HG03097 (cell line): ENCODE measurements around the gene PARD3.
A peak's percentile ranks its signal among the peaks of the same experiment; 100 is the strongest.

Source experiments
- ATAC-seq: cut with Tn5 transposase; IDR thresholded peaks from one replicate; pipeline ENCODE4 v1.9.1; 2021; ENCODE audit not compliant: unreplicated experiment, low FRiP score

The PARD3 gene

GRCh38 chr10:34161777-34162370 is 653.2 kb downstream of the PARD3 start:
- no peak for ATAC-seq

GRCh38 chr10:34160595-34160994 is 654.5 kb downstream of the PARD3 start:
- ATAC-seq, result no peak

- no peak for ATAC-seq
These were observed 657.6 kb downstream of the PARD3 start for GRCh38 chr10:34157501-34157900.

DNA sequence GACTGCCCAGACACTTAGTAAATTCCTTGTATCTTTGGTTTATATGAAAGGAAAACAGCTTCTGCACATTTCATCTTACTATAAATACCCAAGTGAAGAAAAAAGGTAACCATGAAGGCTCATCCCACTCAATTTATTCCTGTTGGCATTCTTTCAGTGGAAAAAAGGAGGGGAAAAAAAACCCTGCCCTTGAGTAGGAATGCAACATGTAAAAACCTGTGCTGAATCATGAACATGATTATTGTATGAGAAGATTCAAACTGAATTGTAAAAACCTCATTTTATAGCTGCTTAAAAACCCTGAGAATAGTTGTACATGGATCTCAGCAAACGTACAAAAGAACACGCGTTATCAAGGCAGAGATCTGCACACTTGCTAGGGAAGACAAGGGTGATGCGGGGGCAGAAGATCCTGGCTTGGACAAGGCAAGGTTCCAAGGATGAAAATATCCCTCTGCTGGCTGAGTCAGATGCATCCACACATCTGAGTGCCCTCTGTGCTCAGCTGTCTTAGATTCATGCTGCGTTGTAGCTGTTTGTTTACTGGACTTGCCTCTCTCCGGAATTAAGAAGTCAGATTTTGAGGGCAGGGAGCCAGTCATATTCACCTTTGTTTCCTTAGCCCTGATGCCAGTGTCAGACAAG is 658.2 kb downstream of the PARD3 start:
- ATAC-seq, result no peak

- no peak for ATAC-seq
These were observed 659.3 kb downstream of the PARD3 start for GRCh38 chr10:34155812-34156211.

- no peak for ATAC-seq
These were observed 660.7 kb downstream of the PARD3 start for GRCh38 chr10:34154383-34154900.

DNA sequence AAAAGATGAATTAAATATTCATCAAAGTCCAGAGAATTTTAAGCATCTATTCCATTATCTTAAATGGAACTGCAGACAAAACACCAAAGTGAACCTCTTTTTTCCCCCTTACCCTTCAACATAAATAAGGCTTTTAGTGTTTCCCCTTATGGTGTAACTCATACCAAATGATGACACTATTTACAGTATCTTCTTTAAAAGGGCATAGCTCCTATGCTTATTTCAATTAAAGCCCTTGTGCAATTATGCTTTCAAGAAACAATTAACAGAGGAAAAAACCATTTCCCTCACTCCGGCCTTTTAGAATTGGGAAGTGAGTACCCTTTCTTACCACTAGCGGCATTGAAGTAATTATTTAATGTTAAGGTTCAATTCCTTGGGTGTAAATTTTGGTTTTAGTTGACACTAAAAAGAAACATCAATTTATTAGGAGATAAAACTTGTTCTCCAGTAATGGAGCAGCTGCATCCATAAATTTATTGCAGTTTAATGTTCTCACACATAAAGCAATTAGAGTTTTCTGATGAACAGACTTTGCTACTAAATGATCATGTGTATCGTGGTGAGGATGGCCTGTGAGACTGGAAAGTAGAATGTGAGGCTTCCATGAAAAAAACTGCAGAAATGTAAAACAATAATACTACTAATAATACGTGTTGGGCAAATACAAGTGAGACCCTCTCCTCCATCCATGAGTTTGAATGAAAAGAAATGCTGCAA is 661.3 kb downstream of the PARD3 start:
- no peak for ATAC-seq

GRCh38 chr10:34152434-34152833 is 662.7 kb downstream of the PARD3 start:
- no peak for ATAC-seq

- no peak for ATAC-seq
These were observed 663.2 kb downstream of the PARD3 start for GRCh38 chr10:34151931-34152330.

DNA sequence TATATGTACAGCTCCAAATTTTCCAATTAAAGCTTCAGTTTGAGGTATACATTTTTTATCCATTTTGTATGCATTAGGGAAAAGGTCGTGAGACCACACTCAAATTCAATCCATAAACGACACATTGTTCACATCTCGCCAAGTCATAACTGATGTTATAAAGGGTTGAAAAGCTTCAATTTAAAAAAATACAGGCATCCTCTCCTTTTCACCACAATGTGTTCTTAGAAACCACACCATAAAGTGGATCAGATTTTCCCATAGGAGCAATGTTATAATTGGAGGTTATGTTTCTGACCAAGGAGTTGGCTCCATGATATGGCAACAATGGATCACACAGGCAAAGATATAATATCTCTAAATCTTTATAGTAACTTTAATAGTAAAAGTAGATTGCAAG is 663.6 kb downstream of the PARD3 start:
- ATAC-seq, result no peak

- no peak for ATAC-seq
These were observed 665.0 kb downstream of the PARD3 start for GRCh38 chr10:34150103-34150502.

DNA sequence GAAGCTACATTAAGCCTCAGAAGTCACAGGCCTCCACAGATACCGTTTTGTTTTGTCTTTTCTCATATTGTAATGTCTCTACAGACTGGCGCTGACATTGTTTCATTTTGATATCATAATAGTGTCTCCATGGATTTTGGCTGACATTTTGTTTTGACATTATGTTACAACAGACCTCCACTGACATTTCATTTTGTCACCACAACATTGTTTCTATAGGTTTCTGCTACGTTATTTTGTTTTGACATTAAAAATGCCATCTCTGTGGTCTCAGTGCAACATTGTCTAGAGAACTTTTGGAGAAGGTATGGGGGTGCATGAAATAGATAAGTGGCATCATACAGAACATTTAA is 666.8 kb downstream of the PARD3 start:
- no peak for ATAC-seq

- no peak for ATAC-seq
These were observed 667.3 kb downstream of the PARD3 start for GRCh38 chr10:34147641-34148304.

- no peak for ATAC-seq
These were observed 669.4 kb downstream of the PARD3 start for GRCh38 chr10:34145715-34146114.

DNA sequence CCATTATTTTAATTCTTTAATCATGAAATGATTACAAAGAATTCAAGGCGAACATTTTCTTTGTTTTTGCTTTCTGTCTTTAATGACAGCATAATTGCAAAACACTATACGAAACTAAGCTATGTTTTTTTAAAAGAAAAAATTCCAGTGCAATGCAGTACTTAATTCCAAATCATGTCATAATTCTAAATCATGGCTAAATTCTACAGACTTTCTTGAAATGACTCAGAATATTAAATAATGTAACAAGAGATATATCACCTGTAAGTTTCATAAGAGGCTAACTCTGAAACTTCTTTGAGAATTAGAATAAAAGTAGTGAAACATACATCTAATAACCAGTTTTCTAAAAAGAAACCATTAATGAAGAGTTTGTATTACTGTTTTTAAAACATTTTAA is 671.6 kb downstream of the PARD3 start:
- no peak for ATAC-seq

DNA sequence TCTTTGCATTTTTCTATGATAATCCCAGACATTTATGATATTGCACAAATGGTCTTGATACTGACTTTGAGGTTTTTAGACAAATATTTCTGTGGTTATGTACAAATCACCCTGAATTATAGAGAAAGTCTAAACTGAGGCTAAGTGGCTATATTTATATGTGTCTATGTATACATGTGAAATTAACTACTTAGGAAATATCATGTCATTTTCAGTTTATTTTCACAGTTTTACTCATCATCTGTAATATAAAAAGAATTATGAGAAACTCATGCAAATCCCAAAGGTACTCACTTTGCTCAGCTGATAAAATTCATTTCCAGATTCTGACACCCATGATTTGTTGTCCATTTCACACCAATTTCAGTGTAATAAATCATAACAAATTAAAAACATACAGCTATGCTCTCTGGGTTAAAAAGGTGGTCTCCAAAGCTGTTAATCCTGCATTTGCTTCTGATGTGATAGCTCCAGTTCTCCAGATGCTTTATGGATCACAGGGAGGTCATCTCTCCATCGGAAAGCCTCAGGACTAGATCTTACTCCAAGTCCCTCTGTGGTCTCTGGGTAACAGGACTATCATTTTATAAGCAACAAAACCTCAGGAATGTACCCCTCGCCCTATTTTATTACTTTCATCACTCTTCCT is 673.9 kb downstream of the PARD3 start:
- ATAC-seq, result no peak

- ATAC-seq, result no peak
These were observed 675.5 kb downstream of the PARD3 start for GRCh38 chr10:34139559-34139958.

- ATAC-seq, result no peak
These were observed 677.1 kb downstream of the PARD3 start for GRCh38 chr10:34137955-34138354.

GRCh38 chr10:34137201-34137600 is 677.9 kb downstream of the PARD3 start:
- ATAC-seq, result no peak

DNA sequence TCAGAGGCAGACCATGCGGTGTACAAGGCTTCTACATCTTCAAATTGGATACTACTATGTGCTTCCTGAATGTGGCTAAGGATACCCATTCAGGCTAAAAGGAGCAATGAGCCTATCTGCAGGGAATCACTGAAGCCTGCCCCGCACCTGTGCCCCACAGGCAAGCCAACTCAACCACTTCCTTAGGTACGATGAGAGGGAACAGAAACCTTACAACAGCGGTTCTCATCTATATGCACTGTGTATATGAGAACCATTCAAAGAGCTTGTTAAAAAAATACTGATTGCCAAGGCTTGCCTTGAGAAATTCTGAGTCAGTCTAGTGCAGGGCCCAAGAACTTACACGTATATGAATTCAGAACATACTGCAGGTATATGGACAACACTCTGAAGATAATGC is 679.6 kb downstream of the PARD3 start:
- ATAC-seq, result peak; percentile 77

DNA sequence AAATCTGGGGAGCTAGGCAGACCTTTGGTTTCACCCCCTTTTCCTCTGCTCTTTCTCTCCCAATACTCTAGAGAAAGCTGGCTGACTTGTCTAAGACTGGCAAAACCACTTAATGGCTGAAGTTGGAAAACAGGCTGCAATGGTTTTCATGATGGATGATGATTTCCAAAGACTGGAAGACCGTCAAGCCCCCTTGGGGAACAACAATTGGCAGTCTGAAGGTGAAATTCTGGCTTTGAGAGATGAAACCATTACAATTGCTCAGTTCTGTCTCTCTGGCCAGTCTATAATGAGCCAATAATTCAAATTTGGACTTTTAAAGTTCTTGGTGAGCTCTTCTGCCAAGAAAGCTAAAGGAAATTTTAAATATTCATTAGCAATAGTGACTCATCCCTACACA is 680.5 kb downstream of the PARD3 start:
- no peak for ATAC-seq
